B cell (primary cell): ENCODE data around the gene TFAP2E. TPM values are rescaled to one million over a fixed set of nuclear protein-coding genes. Genes with fewer than 3 reads are reported as not detected.

ENCODE experiments used
- ATAC-seq: fragments of 200-7000 bp; cut with Tn5 transposase; one replicate; pipeline ENCODE4 v1.10.0; 2021; ENCODE audit warnings: low read depth, mild to moderate bottlenecking, moderate number of reproducible peaks, moderate library complexity
- CTCF ChIA-PET: fragments of 350-600 bp; sonication (Branson Sonifier 250); formaldehyde crosslinking; loops from one replicate; lab custom pipeline; 2021; ENCODE audit warnings: antibody characterized with exemption, inconsistent platforms; lab: Charles Lee
- POLR2A ChIA-PET: fragments of 350-600 bp; sonication (Branson Sonifier 250); formaldehyde crosslinking; loops from one replicate; lab custom pipeline; 2021; ENCODE audit warnings: antibody characterized with exemption; lab: Charles Lee
- DNase-seq: peaks from one replicate; pipeline ENCODE4 v3.0.0; 2013
- H2AFZ ChIP-seq: 2 replicates; pipeline ENCODE4 v1.6.1; 2012; ENCODE audit warnings: mild to moderate bottlenecking, low read depth, low read length; ENCODE audit not compliant: insufficient read depth, poor library complexity, severe bottlenecking
- H3K27ac ChIP-seq, 2 donors: 1 replicate in 1 of 2; 2 replicates in 1 of 2; pipeline ENCODE4 v1.5.1; 2012 to 2013; ENCODE audit warnings: low read length in 2 of 2, mild to moderate bottlenecking in 2 of 2, moderate library complexity in 1 of 2
- H3K27me3 ChIP-seq, 4 experiments: fragments of 200-600 bp in 1 of 4; sonication (generic) in 1 of 4; replicated peaks in 1 of 4; 1 replicate in 2 of 4; 2 replicates in 2 of 4; pipeline versions ENCODE4 v1.6.1 to v1.7.0; 2013 to 2016; ENCODE audit warnings: low read length in 3 of 4, mild to moderate bottlenecking in 2 of 4, mixed read lengths in 1 of 4, moderate library complexity in 1 of 4; ENCODE audit not compliant: insufficient read depth in 4 of 4, control insufficient read depth in 3 of 4; ENCODE audit errors: control extremely low read depth in 1 of 4
- H3K36me3 ChIP-seq, 2 experiments: replicated peaks in 1 of 2; 1 replicate in 1 of 2; 2 replicates in 1 of 2; pipeline versions ENCODE4 v1.6.1 to v1.7.1; 2013; ENCODE audit warnings: low read length in 1 of 2; ENCODE audit not compliant: insufficient read depth in 2 of 2, control insufficient read depth in 1 of 2; ENCODE audit errors: control extremely low read depth in 1 of 2, extremely low read depth in 1 of 2
- H3K4me1 ChIP-seq, 2 donors: fragments of 200-600 bp in 1 of 2; sonication (generic) in 1 of 2; 1 replicate in 1 of 2; 2 replicates in 1 of 2; pipeline versions ENCODE4 v1.5.1 to v1.6.1; 2013 to 2017; ENCODE audit warnings: low read length in 2 of 2; ENCODE audit not compliant: control insufficient read depth in 2 of 2, insufficient read depth in 2 of 2
- H3K4me2 ChIP-seq: replicated peaks from 2 replicates; pipeline ENCODE3; 2012; ENCODE audit warnings: mild to moderate bottlenecking, low read depth, low read length; ENCODE audit not compliant: poor library complexity, severe bottlenecking
- H3K4me3 ChIP-seq, 5 experiments: fragments of 200-600 bp in 1 of 5; sonication (generic) in 1 of 5; 1 replicate in 3 of 5; 2 replicates in 2 of 5; pipeline versions ENCODE4 v1.5.1 to v1.7.0; 2011 to 2016; ENCODE audit warnings: low read length in 4 of 5, mild to moderate bottlenecking in 4 of 5, low read depth in 2 of 5, control low read depth in 1 of 5, moderate library complexity in 1 of 5; ENCODE audit not compliant: insufficient read depth in 1 of 5; ENCODE audit errors: control extremely low read depth in 1 of 5, extremely low read depth in 1 of 5
- H3K79me2 ChIP-seq: fragments of 200-600 bp; sonication (generic); one replicate; pipeline ENCODE4 v1.6.0; 2016; ENCODE audit warnings: low read length; ENCODE audit not compliant: control insufficient read depth, insufficient read depth
- H3K9ac ChIP-seq: fragments of 200-600 bp; sonication (generic); 2 replicates; pipeline ENCODE4 v1.6.1; 2017; ENCODE audit warnings: mild to moderate bottlenecking, low read length, moderate library complexity
- H3K9me3 ChIP-seq, 3 donors: one replicate each; pipeline versions ENCODE4 v1.6.1 to v1.7.1; 2013; ENCODE audit warnings: low read length in 2 of 3; ENCODE audit not compliant: control insufficient read depth in 2 of 3, insufficient read depth in 1 of 3; ENCODE audit errors: control extremely low read depth in 1 of 3
- H4K20me1 ChIP-seq: 2 replicates; pipeline ENCODE4 v1.6.0; 2012; ENCODE audit warnings: mild to moderate bottlenecking, low read length; ENCODE audit not compliant: insufficient read depth, control insufficient read depth, poor library complexity, severe bottlenecking
- H3K27ac Mint-ChIP-seq: one replicate; pipeline ENCODE4 v1.8.0; 2021; ENCODE audit warnings: mixed read lengths
- H3K27me3 Mint-ChIP-seq: one replicate; pipeline ENCODE4 v1.8.0; 2021; ENCODE audit warnings: mixed read lengths
- H3K4me1 Mint-ChIP-seq: one replicate; pipeline ENCODE4 v1.8.0; 2021; ENCODE audit warnings: mixed read lengths
- H3K4me3 Mint-ChIP-seq: one replicate; pipeline ENCODE4 v1.8.0; 2021; ENCODE audit warnings: mixed read lengths
- H3K9me3 Mint-ChIP-seq: one replicate; pipeline ENCODE4 v1.8.0; 2022; ENCODE audit warnings: mixed read lengths; ENCODE audit not compliant: insufficient read depth
- CTCF ChIP-seq: fragments of 200-600 bp; IDR thresholded peaks from one replicate; pipeline ENCODE4 v1.8.0; 2022; ENCODE audit warnings: antibody characterized with exemption, mild to moderate bottlenecking
- EZH2 ChIP-seq: IDR thresholded peaks from 2 replicates; pipeline ENCODE4 v1.6.1; 2012; ENCODE audit warnings: borderline replicate concordance, low read depth, mild to moderate bottlenecking, moderate library complexity, low read length; ENCODE audit not compliant: insufficient read depth, poor library complexity, severe bottlenecking
- WGBS: methylation state at CpG from one replicate; pipeline ENCODE4 v1.1.5; 2013; ENCODE audit warnings: missing lambda C conversion rate; ENCODE audit not compliant: insufficient coverage; 5-methylcytosine and 5-hydroxymethylcytosine counted together
- intact Hi-C: fragments of 100-400 bp; cut with micrococcal nuclease; formaldehyde crosslinking; loops from one replicate; pipeline ENCODE4 v1.10.0; 2022
- polyA plus RNA-seq: library from polyadenylated mRNA; depleted of rRNA; stranded (reverse); fragments of >200 nt; gene quantifications from 2 replicates; pipeline ENCODE4 v1.2.3, GENCODE V29; 2012
- total RNA-seq, 2 donors: library from RNA; stranded (reverse); fragments of 120-200 nt in 1 of 2; gene quantifications; 1 replicate in 1 of 2; 2 replicates in 1 of 2; pipeline versions ENCODE4 v1.2.3 to v1.2.4, GENCODE V29; 2013 to 2022

The TFAP2E gene
- total and polyA plus RNA-seq, 2 donors (not counting 1 experiment from before 2014, with no cell fraction given) = 2.3 to 4.5 TPM

- no peaks in the 10 kb centered on the region for H3K4me1 ChIP-seq
- Mint-ChIP-seq H3K27me3 (no peaks in the 10 kb centered on the region), H3K4me3 (no peak overlapping the region), H3K9me3 (no peaks in the 10 kb centered on the region), H3K27ac (no peak overlapping the region), H3K4me1 (no peaks in the 10 kb centered on the region)
- ChIA-PET POLR2A (no interaction called here), CTCF (interaction anchor here (1.2 kb wide), 1 partner anchor 10 kb away, joined by 3 read pairs; no protein-coding TSS in a partner anchor)
- no peaks in the 10 kb centered on the region for H4K20me1 ChIP-seq
- H3K4me2 ChIP-seq = no peak overlapping the region
- H3K27me3 ChIP-seq = no peaks in the 10 kb centered on the region
- no peak overlapping the region for H3K4me3 ChIP-seq
- intact Hi-C loops = no loop called here
- H3K9ac ChIP-seq = no peak overlapping the region
- H3K36me3 ChIP-seq = peaks cover 0 to 3% of the 10 kb centered on the region in 2 experiments
- TF ChIP-seq CTCF (no peak), EZH2 (no peak)
- ATAC-seq (no peak), DNase-seq (no peak)
- no peaks in the 10 kb centered on the region for H3K9me3 ChIP-seq
- no peak overlapping the region for H2AFZ ChIP-seq
- 96% methylated on average over 5 of the region's 8 CpGs for WGBS
- H3K79me2 ChIP-seq = no peaks in the 10 kb centered on the region
- H3K27ac ChIP-seq = no peak overlapping the region
These were observed 18.1 kb downstream of the TFAP2E start for GRCh38 chr1:35591211-35591610.

GRCh38 chr1:35592991-35593769, 20.1 kb downstream of the TFAP2E start:
- no peak overlapping the region for H3K27ac Mint-ChIP-seq

More at GRCh38 chr1:35592991-35593769, 20.1 kb downstream of the TFAP2E start:
- POLR2A ChIA-PET = interaction anchor here (1.0 kb wide), 1 partner anchor 49 kb away, joined by 12 read pairs; no protein-coding TSS in a partner anchor
- H3K9ac ChIP-seq = no peak overlapping the region
- DNase-seq (no peak), ATAC-seq (no peak)
- no peaks in the 10 kb centered on the region for H3K79me2 ChIP-seq
- intact Hi-C loops = no loop called here
- peaks cover 0 to 3% of the 10 kb centered on the region in 2 experiments for H3K36me3 ChIP-seq
- no peaks in the 10 kb centered on the region for H4K20me1 ChIP-seq
- no peaks in the 10 kb centered on the region for H3K27me3 ChIP-seq
- H3K4me1 ChIP-seq = no peaks in the 10 kb centered on the region
- Mint-ChIP-seq H3K27me3 (no peaks in the 10 kb centered on the region), H3K4me3 (no peak overlapping the region), H3K4me1 (no peaks in the 10 kb centered on the region), H3K9me3 (no peaks in the 10 kb centered on the region)
- no peak overlapping the region for H3K4me2 ChIP-seq
- H3K27ac ChIP-seq = no peak overlapping the region
- no peak overlapping the region for H2AFZ ChIP-seq
- no peak overlapping the region for H3K4me3 ChIP-seq
- CTCF ChIA-PET = interaction anchor here (1.6 kb wide), 1 partner anchor 133 kb away, joined by 4 read pairs; no protein-coding TSS in a partner anchor
- no peaks in the 10 kb centered on the region for H3K9me3 ChIP-seq
- WGBS = 65% methylated on average over 4 of the region's 8 CpGs
- no peak for TF ChIP-seq EZH2
- no peak for TF ChIP-seq CTCF
